HUES48 (cell line): Measurements from ENCODE around the gene P2RY14.

Experiments used
- H3K27ac ChIP-seq: one replicate; pipeline ENCODE4 v1.7.0; 2013; ENCODE audit warnings: low read depth, low read length, inconsistent platforms
- H3K27me3 ChIP-seq: 2 replicates; pipeline ENCODE4 v1.6.1; 2013; ENCODE audit warnings: mild to moderate bottlenecking, low read length; ENCODE audit not compliant: control insufficient read depth, insufficient read depth
- H3K36me3 ChIP-seq: 2 replicates; pipeline ENCODE4 v1.6.1; 2013; ENCODE audit warnings: low read length; ENCODE audit not compliant: control insufficient read depth, insufficient read depth
- H3K4me1 ChIP-seq: 2 replicates; pipeline ENCODE4 v1.6.1; 2013; ENCODE audit warnings: mild to moderate bottlenecking, low read length; ENCODE audit not compliant: control insufficient read depth, insufficient read depth
- H3K4me3 ChIP-seq: 2 replicates; pipeline ENCODE4 v1.5.1; 2013; ENCODE audit warnings: mild to moderate bottlenecking, low read depth, low read length
- H3K9ac ChIP-seq: 2 replicates; pipeline ENCODE4 v1.6.1; 2013; ENCODE audit warnings: mild to moderate bottlenecking, low read depth, low read length, moderate library complexity
- H3K9me3 ChIP-seq: 2 replicates; pipeline ENCODE4 v1.6.1; 2013; ENCODE audit warnings: low read length; ENCODE audit not compliant: control insufficient read depth, insufficient read depth

The P2RY14 gene

DNA sequence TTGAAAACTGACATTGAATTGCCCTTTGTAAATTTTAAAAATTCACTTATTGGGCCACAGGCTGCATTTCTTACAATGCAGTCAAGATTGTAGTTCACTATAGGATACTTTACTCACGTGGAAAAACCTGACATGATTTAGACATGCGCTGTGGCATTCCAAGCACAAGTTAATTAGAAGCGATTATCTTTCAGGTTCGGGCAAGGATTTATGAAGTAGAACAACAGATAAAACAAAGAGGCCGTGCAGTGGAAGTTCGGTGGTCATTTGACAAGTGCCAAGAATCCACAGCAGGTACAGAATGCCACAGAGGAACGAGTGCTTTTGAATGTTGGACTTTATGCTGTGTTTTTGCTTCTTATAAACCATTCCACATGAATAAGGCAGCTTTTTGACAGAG is 113.1 kb downstream of the P2RY14 start:
- H3K9me3 ChIP-seq = no peaks in the 10 kb centered on the region
- H3K36me3 ChIP-seq = peaks cover 21% of the 10 kb centered on the region
- no peak overlapping the region for H3K9ac ChIP-seq
- H3K4me1 ChIP-seq = no peaks in the 10 kb centered on the region
- no peak overlapping the region for H3K4me3 ChIP-seq
- no peaks in the 10 kb centered on the region for H3K27me3 ChIP-seq
- no peak overlapping the region for H3K27ac ChIP-seq
